Activated naive CD4-positive, alpha-beta T cell treated with anti-CD3 and anti-CD28 coated beads, Interleukin-2, amount 50 U/mL, for 72 hours (primary cell): ENCODE measurements around the gene PRR19. TPM values are rescaled to one million over a fixed set of nuclear protein-coding genes. Genes with fewer than 3 reads are reported as not detected.
A peak's percentile ranks its signal among the peaks of the same experiment; 100 is the strongest.

Experiments
- ATAC-seq, 2 donors: fragments of 150-1000 bp; cut with Tn5 transposase; 2 replicates each; pipeline ENCODE4 v1.10.0; 2021; ENCODE audit warnings: mild to moderate bottlenecking in 2 of 2, moderate library complexity in 2 of 2
- DNase-seq, 2 donors: peaks; one replicate each; pipeline ENCODE4 v3.0.0; 2021 to 2022; ENCODE audit warnings: low spot score in 2 of 2
- H3K27ac Mint-ChIP-seq, 2 donors: one replicate each; pipeline ENCODE4 v1.8.0; 2022; ENCODE audit warnings: mild to moderate bottlenecking in 2 of 2, mixed read lengths in 2 of 2
- H3K36me3 Mint-ChIP-seq, 2 donors: one replicate each; pipeline ENCODE4 v1.8.0; 2022; ENCODE audit warnings: mixed read lengths in 2 of 2
- H3K9me3 Mint-ChIP-seq, 2 donors: one replicate each; pipeline ENCODE4 v1.8.0; 2022; ENCODE audit warnings: mixed read lengths in 2 of 2
- total RNA-seq, 2 donors: library from RNA; stranded (reverse); gene quantifications; one replicate each; pipeline ENCODE4 v1.2.3, GENCODE V29; 2022

The PRR19 gene
- total RNA-seq, 2 donors from 2014 or later = 0.93 to 1.6 TPM

DNA sequence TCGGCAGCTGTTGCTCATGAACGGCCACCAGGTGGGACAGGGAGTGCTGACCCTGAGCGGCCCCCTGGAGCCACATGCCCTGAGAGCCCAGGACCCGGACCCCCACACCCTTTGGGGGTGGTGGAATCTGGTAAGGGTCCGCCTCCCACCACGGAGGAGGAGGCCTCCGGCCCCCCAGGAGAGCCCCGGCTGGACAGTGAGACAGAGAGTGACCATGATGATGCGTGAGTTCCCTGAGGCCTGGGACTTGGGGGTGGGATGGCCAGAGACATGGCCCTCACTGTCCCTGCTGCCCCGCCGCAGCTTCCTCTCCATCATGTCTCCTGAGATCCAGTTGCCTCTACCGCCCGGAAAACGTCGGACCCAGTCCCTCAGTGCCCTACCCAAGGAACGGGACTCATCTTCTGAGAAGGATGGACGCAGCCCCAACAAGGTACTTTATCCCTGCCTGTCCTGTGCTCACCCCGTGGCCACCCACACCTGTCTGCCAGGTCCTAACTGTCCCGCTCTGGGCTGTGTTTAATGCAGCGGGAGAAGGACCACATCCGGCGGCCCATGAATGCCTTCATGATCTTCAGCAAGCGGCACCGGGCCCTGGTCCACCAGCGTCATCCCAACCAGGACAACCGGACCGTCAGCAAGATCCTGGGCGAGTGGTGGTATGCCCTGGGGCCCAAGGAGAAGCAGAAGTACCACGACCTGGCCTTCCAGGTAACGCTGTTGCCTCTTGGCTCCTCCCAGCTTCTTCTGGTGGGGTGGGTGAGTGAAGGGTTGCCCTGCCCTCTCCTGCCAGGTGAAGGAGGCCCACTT, 14.7 kb upstream of the PRR19 start:
- no peaks in the 10 kb centered on the region for H3K9me3 Mint-ChIP-seq
- DNase-seq (no peak), ATAC-seq (no peak)
- no peak overlapping the region for H3K27ac Mint-ChIP-seq
- peaks cover 0 to 5% of the 10 kb centered on the region in 2 donors for H3K36me3 Mint-ChIP-seq

DNA sequence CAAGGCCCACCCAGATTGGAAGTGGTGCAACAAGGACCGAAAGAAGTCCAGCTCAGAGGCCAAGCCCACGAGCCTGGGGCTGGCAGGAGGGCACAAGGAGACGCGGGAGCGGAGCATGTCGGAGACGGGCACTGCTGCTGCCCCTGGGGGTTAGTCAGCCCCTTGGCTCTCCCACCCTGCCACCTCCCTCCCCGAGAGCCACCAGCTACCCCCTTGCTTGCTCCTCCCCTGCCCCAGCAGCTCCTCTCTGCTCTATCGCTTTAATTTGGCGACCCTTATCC, 14.2 kb upstream of the PRR19 start:
- H3K27ac Mint-ChIP-seq = no peak overlapping the region
- DNase-seq (no peak), ATAC-seq (no peak)
- no peaks in the 10 kb centered on the region for H3K9me3 Mint-ChIP-seq
- peaks cover 0 to 5% of the 10 kb centered on the region in 2 donors for H3K36me3 Mint-ChIP-seq

DNA sequence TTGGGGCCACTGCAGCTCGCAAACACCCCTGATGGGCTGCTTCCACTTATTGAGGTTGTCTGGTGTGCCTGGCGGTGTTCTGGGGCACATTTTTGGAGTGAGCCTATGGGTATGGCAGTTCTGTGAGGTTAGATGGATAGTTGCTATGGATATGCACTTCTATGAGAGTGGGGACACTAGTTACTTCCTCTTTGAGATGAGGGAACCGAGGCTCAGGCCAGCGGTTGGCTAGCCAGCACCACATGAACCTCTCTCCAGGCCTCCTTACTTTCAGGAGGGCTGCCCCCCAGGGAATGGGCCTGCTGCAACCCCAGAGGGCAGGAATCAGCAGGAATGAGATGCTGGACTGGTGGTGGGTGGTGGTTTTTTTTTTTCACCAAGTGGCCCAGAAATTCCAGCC, 13.5 kb upstream of the PRR19 start:
- H3K9me3 Mint-ChIP-seq = no peaks in the 10 kb centered on the region
- no peak for ATAC-seq
- H3K36me3 Mint-ChIP-seq = peaks cover 3 to 5% of the 10 kb centered on the region in 2 donors
- H3K27ac Mint-ChIP-seq = no peak overlapping the region
- no peak for DNase-seq

DNA sequence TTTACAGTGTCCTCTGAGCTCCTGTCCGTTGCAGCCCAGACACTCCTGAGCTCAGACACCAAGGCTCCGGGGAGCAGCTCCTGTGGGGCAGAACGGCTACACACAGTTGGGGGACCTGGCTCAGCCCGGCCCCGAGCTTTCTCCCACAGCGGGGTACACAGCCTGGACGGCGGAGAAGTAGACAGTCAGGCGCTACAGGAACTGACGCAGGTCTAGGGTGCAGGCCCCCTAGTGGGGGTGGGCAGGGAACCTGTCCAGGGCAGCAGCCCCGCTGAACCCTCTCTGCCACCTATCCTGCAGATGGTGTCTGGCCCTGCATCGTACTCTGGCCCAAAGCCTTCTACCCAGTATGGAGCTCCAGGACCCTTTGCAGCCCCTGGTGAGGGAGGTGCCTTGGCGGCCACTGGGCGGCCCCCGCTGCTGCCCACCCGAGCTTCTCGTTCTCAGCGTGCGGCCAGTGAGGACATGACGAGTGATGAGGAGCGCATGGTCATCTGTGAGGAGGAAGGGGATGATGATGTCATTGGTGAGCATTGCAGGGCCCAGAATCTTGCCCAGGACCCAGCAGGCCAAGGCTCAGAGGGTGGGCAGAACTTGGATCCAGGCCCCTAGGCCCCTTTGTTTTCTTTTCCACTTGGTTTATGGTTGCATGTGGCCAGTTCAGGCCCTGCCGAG, 12.9 kb upstream of the PRR19 start:
- Mint-ChIP-seq H3K36me3 (peaks cover 5% of the 10 kb centered on the region in 2 donors), H3K9me3 (no peaks in the 10 kb centered on the region), H3K27ac (no peak overlapping the region)
- DNase-seq = no peak
- ATAC-seq = no peak

GRCh38 chr19:42289556-42290041, 12.3 kb upstream of the PRR19 start:
- ATAC-seq (no peak), DNase-seq (no peak)
- no peaks in the 10 kb centered on the region for H3K9me3 Mint-ChIP-seq
- H3K36me3 Mint-ChIP-seq = peaks cover 5% of the 10 kb centered on the region in 2 donors
- H3K27ac Mint-ChIP-seq = no peak overlapping the region

GRCh38 chr19:42290136-42290522, 11.8 kb upstream of the PRR19 start:
- DNase-seq (no peak), ATAC-seq (no peak)

GRCh38 chr19:42290523-42291434, 11.2 kb upstream of the PRR19 start:
- ATAC-seq (peak; percentile 27 to 74), DNase-seq (peak in 1 of 2 donors; percentile 59)
- H3K9me3 Mint-ChIP-seq = no peaks in the 10 kb centered on the region
- peak overlapping the region in 1 of 2 donors; percentile 4 for H3K27ac Mint-ChIP-seq
- H3K36me3 Mint-ChIP-seq = peaks cover 0 to 5% of the 10 kb centered on the region in 2 donors

More at GRCh38 chr19:42290136-42290522, 11.8 kb upstream of the PRR19 start:
- H3K27ac Mint-ChIP-seq = no peak overlapping the region
- H3K36me3 Mint-ChIP-seq = peaks cover under 1 to 5% of the 10 kb centered on the region in 2 donors
- H3K9me3 Mint-ChIP-seq = no peaks in the 10 kb centered on the region

DNA sequence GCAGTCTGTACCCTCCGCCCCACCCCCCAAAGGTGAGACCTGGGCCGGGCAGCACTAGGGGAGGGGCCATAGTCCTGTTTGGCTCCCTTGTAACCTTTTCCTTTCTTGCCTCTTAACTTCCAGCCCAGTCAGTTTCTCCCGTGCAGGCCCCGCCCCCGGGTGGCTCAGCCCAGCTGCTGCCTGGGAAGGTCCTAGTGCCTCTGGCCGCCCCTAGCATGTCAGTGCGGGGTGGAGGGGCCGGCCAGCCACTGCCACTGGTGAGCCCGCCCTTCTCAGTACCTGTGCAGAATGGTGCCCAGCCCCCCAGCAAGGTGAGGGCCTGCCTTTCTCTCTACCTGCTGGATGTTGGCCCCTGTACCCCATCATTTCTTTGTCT, 10.5 kb upstream of the PRR19 start:
- ATAC-seq (no peak), DNase-seq (no peak)
- H3K9me3 Mint-ChIP-seq = no peaks in the 10 kb centered on the region
- H3K27ac Mint-ChIP-seq = peak overlapping the region in 1 of 2 donors; percentile 4
- H3K36me3 Mint-ChIP-seq = peaks cover 0 to 5% of the 10 kb centered on the region in 2 donors

GRCh38 chr19:42292042-42292960, 9.6 kb upstream of the PRR19 start:
- Mint-ChIP-seq H3K9me3 (no peaks in the 10 kb centered on the region), H3K27ac (no peak overlapping the region), H3K36me3 (peaks cover 0 to 5% of the 10 kb centered on the region in 2 donors)
- DNase-seq = no peak
- ATAC-seq = no peak

- DNase-seq (no peak), ATAC-seq (no peak)
- no peak overlapping the region for H3K27ac Mint-ChIP-seq
- H3K36me3 Mint-ChIP-seq = peaks cover 0 to 5% of the 10 kb centered on the region in 2 donors
- no peaks in the 10 kb centered on the region for H3K9me3 Mint-ChIP-seq
Observed at GRCh38 chr19:42292963-42293362, 9.0 kb upstream of the PRR19 start.

DNA sequence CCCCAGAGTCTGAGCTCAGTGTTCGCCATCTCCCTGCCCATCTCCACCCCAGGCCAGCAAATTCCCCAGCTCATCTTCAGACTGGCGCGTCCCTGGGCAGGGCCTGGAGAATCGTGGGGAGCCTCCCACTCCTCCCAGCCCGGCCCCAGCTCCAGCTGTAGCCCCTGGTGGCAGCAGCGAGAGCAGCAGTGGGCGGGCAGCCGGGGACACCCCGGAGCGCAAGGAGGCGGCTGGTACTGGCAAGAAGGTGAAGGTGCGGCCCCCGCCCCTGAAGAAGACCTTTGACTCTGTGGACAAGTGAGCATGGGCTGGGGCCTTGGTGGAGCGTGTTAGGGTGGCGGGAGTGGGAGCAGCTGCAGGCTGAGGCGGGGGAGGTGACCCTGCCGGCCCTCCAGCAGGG, 8.4 kb upstream of the PRR19 start:
- DNase-seq = no peak
- no peak overlapping the region for H3K27ac Mint-ChIP-seq
- peaks cover 0 to 5% of the 10 kb centered on the region in 2 donors for H3K36me3 Mint-ChIP-seq
- no peak for ATAC-seq
- H3K9me3 Mint-ChIP-seq = no peaks in the 10 kb centered on the region

GRCh38 chr19:42293948-42294347, 8.0 kb upstream of the PRR19 start:
- H3K36me3 Mint-ChIP-seq = peaks cover 0 to 5% of the 10 kb centered on the region in 2 donors
- ATAC-seq (no peak), DNase-seq (no peak)
- H3K27ac Mint-ChIP-seq = no peak overlapping the region
- no peaks in the 10 kb centered on the region for H3K9me3 Mint-ChIP-seq

DNA sequence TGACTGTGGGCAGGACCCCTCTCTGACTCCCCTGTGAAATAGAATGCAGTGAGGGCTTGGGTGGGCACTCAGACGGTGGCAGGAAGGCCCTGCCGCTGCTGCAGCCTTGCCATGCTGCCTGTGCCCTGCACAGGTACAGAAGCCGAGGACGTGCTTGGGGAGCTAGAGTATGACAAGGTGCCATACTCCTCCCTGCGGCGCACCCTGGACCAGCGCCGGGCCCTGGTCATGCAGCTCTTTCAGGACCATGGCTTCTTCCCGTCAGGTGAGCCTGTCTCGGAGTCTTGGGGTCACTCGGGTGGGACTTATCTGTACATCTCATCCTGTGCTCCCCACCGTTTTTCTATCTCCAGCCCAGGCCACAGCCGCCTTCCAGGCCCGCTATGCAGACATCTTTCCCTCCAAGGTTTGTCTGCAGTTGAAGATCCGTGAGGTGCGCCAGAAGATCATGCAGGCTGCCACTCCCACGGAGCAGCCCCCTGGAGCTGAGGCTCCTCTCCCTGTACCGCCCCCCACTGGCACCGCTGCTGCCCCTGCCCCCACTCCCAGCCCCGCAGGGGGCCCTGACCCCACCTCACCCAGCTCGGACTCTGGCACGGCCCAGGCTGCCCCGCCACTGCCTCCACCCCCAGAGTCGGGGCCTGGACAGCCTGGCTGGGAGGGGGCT, 7.3 kb upstream of the PRR19 start:
- Mint-ChIP-seq H3K27ac (no peak overlapping the region), H3K9me3 (no peaks in the 10 kb centered on the region), H3K36me3 (peaks cover 0 to 5% of the 10 kb centered on the region in 2 donors)
- DNase-seq = no peak
- ATAC-seq = no peak

DNA sequence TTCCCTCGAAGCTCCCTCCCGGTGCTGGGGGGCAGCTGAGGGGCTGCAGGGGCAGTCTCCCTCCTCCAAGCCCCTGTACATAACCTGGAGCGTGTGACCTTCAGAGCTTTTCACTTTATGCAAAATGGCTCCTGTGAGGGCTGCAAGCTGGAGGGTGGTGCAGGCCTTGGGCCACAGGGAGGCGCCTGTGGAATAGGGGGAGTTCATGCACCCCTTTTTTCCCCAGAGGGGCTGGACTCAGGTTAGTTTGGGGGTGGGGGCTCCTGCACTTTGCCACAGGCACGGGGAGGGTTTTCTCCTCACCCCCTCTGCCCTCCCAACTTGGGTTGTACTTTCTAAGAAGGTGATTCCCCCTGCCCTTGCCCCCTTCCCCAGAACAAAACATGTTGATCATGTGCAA, 6.6 kb upstream of the PRR19 start:
- no peak overlapping the region for H3K27ac Mint-ChIP-seq
- ATAC-seq = no peak
- DNase-seq = no peak
- H3K36me3 Mint-ChIP-seq = peaks cover 0 to 5% of the 10 kb centered on the region in 2 donors
- no peaks in the 10 kb centered on the region for H3K9me3 Mint-ChIP-seq

DNA sequence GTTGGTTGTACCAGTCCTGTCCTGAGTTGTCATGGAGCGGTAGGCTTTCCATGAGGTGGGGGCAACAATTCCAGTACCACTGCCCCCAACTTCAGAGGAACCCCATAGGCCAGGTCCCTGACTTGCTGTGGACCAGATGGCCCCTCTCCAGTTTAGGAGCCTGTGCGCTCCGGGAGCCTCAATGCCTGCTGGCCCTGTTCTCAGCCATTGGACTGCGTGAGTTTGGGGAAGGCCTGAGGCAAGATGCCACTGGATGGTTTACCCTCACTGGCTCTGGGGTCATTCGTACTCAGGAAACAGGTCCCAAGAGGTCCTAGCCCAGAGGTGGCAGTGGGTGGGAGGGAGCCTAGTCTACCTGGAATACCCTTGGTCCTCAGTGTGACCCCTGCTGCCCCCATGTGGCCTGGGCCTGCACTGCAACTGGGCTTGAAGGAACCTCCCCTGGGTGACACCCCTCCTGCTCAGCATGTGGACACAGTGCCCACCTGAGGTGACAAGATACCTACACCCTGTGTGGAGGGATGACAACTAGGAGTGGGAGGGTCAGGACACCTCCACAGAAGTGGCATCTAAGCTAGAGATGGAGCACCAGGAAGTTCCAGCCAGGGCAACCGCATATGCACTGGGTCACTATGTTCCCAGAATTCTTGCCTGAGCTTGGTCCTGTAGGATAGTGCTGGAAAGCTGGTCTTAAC, 6.0 kb upstream of the PRR19 start:
- ATAC-seq (peak; percentile 78 to 82), DNase-seq (peak; percentile 83 to 97)
- peaks cover 0 to 5% of the 10 kb centered on the region in 2 donors for H3K36me3 Mint-ChIP-seq

More for the DNA sequence above, 6.0 kb upstream of the PRR19 start:
- Mint-ChIP-seq H3K27ac (peak overlapping the region in 1 of 2 donors; percentile 26), H3K9me3 (no peaks in the 10 kb centered on the region)
